GM21717 (cell line): ENCODE results near the gene TNPO1.
"Not testable (repeated sequence)": the region's sequence is repeated elsewhere in the genome, so short reads cannot be mapped to it uniquely, and the experiment has no call there.

ENCODE experiments used
- ATAC-seq: cut with Tn5 transposase; IDR thresholded peaks from one replicate; pipeline ENCODE4 v1.9.1; 2021; ENCODE audit warnings: mild to moderate bottlenecking, moderate library complexity; ENCODE audit not compliant: unreplicated experiment

The TNPO1 gene

DNA sequence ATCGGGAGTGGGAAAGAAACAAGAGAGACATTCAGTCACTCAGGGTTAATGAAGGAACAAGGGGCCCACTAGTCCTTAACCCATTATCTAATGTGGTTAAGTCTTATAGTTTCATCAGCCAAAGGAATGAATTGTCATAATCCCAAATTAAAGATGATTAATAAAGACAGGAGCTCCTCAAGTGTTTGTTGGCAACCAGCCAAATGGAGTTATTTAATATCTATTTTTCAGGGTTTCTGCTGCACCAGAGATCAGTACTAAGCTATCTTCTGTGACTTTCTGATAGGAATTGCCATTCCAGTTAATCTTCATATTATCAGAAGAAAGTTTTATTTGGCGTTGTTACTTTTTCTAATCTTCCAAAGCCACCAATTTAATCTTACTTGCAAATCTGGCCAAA is 105.4 kb downstream of the TNPO1 start:
- no peak for ATAC-seq

DNA sequence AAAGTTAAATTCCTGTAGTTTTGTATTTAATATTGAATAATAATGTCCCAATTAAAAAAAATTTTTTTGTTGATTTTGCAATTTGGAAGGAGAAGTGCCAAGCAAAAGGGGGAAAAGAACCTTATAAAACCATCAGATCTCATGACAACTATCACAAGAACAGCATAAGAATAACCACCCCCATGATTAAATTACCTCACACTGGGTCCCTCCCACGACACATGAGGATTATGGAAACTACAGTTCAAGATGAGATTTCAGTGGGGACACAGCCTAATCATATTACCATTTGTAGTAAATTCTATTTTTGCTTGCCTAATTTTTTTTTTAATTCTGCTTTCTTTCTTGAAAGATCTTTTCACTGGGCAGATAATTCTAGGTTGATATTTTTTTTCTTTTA is 106.0 kb downstream of the TNPO1 start:
- no peak for ATAC-seq

DNA sequence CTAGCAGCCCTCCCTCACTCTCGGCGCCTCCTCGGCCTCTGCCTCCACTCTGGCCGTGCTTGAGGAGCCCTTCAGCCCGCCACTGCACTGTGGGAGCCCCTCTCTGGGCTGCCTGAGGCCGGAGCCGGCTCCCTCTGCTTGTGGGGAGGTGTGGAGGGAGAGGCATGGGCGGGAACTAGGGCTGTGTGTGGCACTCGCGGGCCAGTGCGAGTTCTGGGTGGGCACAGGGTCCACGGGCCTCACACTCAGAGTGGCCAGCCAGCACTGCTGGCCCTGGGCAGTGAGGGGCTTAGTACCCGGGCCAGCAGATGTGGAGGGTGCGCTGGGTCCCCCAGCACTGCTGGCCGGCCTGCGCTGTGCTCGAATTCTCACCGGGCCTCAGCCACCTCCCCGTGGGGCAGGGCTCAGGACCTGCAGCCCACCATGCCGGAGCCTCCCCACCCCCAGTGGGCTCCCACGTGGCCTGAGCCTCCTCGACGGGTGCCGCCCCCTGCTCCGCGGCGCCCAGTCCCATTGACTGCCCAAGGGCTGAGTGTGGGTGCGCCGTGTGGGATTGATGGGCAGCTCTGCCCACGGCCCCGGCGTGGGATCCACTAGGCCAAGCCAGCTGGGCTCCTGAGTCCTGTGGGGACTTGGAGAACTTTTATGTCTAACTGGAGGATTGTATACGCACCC is 109.0 kb downstream of the TNPO1 start:
- ATAC-seq, result no peak

DNA sequence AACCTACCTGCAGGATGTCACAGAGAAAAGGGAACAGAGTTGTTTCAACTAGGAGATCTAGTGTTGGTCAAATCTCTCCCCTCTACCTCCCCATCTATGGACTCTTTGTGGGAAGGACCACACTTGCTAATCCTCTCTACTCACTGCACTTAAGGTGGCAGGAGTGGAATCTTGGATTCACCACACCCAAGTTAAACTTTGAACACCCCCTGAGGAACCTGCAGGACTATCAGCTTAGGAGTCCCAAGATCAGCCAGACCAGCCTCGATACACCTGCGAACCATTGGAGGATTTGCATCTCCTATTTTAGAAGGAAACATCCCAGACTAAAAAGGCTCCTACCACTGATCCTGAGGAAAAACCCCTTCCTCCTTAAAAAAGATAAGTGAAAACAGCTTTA is 116.2 kb downstream of the TNPO1 start:
- ATAC-seq, result not testable (repeated sequence)

DNA sequence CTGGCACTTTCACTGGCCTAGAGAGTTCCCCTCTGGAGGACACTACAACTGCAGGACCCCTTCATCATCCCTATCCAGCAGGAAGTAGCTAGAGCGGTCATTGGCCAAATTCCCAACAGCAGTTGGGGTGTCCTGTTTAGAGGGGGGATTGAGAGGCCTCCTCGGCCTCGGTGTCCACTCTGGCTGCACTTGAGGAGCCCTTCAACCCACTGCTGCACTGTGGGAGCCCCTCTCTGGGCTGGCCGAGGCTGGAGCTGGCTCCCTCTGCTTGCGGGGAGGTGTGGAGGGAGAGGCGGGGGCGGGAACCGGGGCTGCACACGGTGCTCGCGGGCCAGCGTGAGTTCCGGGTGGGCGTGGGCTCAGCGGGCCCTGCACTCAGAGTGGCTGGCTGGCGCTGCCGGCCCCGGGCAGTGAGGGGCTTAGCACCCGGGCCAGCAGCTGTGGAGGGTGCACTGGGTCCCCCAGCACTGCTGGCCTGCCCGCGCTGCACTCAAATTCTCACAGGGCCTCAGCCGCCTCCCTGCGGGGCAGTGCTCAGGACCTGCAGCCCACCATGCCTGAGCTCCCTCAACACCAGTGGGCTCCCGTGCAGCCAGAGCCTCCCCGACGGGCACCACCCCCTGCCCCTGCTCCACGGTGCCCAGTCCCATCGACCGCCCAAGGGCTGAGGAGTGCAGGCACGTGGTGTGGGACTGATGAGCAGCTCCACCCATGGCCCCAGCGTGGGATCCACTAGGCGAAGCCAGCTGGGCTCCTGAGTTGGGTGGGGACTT is 118.7 kb downstream of the TNPO1 start:
- ATAC-seq, result not testable (repeated sequence)

DNA sequence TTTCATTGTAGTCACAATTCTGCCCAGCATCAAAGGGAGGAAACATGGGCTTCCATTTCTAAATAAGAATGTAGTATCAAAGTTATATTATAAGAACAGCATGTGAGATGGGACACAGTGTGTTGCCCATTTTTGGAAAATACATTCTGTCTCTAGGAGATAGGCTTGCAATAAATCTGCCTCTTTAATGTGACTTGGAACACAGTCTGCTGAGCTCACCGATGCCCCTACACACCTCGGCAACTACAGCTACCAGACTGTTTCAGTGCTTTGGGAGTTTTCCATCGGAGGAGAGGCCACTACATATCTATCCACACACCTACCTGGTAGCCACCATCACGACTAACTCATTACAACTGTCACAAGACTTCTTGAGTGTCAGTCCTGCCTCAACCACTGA is 120.4 kb downstream of the TNPO1 start:
- no peak for ATAC-seq

DNA sequence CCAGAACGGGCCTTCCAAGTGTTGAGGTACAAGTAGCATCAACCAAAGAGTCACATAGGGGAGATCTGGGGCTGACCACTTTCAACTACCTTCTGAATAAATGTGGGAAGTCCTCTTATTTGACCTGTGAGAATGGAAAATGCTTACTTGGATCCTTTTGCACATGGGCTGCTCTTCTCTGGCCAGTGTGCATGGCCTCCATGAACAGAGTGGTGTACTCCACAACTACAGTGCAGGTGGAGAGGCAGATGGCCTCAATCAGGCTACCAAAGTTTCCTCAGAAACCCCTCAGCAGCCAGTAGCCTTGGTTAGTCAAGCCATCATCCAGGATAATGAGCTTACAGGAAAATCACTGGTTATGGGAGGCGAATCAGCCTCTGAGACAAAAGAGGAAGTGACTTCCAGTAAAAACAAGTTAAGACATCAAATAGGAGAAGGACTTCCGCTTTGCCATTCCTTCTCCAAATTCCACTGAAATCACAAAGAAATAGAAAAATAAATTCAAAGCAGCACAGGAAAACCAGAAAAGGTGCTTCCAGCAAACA is 121.1 kb downstream of the TNPO1 start:
- no peak for ATAC-seq

DNA sequence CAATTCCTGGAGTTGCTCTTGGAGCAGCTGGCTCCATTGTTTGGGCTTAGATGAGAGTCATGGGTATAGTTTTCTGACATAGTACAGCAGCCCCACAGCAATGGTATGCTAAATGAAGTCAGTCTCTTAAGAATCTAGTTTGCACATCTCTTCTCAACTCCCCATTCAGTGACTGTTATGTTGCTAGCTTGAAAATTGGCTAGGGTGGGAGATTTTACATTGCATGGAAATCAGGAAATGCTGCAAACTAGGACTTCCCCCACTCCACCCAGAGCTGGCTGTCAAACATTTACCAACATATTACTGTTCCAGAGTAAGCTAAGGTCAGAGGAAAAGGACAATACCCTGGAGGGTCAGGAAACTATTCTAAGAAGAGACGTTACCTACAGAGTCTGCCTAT is 121.7 kb downstream of the TNPO1 start:
- ATAC-seq, result no peak

DNA sequence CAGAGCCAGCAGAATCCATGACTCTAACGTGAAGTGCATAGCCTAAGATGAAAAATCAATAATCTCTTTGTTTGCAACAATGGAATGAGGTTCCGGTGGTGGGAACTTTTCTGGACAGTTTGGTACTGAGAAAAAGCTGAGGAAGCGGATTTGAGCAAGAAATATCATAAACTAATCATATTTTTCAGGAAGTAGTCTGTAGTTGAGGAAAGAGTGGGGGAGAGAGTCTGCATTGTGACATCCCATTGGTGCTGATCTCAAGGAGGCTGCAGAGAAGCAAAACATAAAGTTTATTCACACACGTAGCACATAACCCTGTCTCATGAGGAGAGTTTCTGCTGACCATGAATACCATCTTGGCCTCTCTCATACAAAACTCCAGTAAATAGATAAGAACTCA is 123.6 kb downstream of the TNPO1 start:
- no peak for ATAC-seq

DNA sequence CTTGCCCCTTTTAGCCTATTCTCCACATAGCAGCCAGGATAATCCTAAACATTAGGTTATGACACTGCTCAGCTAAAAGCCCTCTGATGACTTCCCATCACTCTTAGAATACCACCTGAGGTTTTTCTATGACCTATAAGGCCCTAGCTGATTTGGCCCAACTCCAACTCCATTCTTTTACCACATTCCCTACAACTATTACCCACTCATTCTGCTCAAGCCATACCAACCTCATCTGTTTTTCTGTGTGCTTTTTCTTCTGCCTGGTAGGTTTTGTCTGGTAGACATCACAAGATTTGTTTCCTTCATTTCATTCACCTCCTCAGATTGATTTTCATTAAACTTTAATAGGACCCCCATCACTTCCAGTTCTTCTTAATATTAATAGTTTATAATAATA is 126.8 kb downstream of the TNPO1 start:
- ATAC-seq, result no peak

DNA sequence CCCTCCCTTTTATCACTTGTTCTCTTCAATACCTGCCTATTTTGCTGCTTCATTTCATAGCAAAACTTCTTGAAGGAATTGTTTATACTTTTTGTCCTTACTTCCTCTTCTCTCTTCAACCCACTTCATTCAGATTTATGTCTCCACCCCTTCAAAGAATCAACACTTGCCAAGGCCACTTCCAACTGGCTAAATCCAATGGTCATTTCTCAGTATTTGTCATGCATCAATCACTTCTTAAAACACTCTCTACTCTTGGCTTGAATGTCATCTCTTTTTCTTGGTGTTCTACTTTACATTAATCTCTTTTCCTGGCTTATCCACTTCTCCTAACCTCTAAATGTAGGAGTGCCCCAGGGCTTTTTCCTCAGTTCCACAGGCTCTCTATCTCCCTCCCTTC is 131.0 kb downstream of the TNPO1 start:
- no peak for ATAC-seq

DNA sequence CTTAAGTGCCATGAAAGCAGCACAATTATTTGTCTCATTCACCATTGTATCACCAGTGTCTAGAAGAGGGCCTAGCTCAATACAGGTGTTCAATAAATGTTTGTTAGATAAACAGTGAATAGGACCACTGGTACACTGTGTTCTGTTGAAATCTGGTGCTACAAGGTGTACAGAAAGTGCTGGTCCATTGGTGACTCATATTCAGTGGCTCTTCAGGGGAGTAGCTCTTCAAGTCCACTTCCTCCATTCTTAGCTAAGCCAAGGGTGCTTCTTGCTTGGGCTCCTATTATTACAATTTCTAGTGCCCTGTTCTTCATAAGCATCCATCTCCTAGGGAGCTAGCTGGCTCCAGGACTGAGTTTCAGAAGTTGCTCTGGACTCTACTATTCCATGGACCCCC is 133.0 kb downstream of the TNPO1 start:
- no peak for ATAC-seq

DNA sequence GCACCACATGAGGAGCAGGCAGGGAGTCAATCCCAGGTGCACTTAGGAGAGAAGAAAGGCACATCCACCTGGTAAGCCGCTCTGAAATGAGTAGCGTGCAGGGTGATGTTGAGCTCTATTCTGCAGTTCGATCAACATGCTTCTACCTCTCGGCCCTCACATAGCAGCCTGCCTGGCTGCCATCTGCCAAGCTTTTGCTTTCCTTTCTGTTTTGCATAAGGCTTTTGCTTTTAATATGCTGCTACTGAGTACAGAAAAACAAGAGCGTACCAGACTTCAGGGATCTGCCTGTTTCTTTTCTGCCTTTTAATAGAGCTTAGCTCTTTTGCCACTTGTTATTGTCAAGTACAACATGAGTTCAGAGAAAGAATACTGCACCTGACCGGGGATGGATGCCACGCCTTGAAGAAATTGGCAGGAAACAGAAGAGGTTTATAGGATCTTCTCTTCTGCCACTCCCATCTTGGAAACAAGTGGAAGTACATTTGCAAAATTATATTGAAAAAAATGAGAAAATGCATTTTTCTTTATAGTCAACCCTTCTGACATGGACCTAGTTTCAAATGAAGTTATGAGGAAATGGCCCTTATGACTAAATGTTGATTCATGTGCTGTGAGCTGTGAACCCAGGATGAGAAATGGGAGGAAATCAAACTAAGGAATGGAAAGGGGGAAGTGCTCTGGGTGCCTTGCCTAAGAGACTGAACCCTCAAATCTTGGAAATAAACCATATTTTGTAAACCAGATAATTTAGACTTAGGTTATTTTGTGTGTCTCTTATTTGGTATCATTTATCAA is 135.4 kb downstream of the TNPO1 start:
- ATAC-seq, result no peak

DNA sequence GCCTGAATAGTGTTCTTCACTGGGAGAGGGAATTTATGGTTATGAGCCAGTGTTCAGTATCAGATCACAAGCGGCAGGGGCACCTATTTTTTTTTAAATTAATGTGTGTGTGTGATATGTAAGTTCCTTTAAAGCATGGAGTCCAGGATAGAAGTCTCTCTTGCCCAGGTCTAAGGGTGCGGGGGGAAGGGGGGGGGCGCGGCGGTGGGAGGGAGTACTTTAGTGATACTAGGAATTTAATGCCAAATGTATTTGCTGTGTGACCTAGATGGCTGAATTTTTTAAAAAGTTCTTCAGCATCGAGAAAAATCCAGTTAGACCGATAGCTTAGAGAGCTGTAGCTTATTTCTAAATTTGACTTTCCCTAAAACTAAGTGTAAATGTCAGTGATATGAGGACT is 137.9 kb downstream of the TNPO1 start:
- ATAC-seq, result no peak

DNA sequence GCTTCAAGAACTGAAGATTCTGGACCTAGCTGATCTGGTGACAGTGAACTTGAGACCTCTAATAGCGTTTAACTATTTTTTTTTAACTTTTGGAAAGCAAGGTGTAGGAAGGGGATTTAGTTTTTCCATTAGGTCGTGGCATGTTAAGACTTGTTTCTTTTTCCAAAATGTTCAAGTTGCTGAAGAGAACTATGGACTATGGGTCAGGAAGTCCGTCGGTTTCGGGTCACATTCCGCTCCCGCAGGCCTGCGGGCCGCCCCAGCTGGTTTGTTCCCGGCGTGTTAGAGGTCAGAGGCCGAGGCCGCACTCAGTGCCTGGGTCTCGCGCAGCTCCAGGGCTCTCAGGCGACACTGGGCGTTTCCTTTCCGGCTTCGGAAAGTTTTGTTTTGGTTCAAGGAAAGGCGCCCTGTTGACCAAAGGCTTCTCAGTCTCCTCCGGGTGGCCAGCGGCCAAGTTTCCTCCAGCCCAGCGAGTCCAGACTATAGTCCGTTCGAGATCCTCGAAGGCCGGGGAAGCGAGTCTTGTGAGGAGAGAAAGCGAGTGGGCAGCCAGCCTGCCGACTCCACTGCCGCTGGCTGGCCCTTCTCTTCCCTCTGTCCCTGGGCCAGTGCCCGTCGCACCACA is 138.8 kb downstream of the TNPO1 start:
- ATAC-seq, result peak; percentile 34

DNA sequence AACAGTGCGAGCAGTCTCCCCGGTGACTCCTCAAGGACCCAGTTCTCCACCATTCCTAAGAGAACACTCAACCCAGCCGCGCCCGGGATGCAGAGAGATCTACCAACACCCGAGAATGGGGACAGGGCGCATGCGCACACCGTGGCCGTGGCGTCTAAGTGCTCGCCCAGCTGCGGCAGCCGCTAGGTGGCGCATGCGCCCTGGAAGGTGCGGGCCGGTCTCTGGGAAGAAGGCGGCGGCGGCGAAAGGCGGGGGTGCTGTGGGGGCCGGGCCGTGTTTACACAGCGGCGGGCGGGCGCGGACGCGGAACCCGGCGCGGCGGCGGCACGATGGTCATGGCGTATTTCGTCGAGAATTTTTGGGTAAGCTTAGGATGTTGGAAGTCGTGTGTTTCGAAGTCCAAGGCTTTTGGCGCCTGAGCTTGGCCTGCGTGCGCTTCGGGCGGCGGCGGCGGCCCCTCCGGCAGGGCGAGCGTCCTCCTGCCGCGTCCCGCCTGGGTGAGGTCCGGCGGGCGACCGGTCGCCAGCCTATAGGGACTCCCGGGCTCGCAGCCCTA is 139.4 kb downstream of the TNPO1 start, which contains the start of gene FCHO2:
Gene FCHO2 (plus strand): TSS at position 274 of the 556 bp plus-strand sequence. CDS start 56 bp downstream, at position 330.
- ATAC-seq, result peak; percentile 86

DNA sequence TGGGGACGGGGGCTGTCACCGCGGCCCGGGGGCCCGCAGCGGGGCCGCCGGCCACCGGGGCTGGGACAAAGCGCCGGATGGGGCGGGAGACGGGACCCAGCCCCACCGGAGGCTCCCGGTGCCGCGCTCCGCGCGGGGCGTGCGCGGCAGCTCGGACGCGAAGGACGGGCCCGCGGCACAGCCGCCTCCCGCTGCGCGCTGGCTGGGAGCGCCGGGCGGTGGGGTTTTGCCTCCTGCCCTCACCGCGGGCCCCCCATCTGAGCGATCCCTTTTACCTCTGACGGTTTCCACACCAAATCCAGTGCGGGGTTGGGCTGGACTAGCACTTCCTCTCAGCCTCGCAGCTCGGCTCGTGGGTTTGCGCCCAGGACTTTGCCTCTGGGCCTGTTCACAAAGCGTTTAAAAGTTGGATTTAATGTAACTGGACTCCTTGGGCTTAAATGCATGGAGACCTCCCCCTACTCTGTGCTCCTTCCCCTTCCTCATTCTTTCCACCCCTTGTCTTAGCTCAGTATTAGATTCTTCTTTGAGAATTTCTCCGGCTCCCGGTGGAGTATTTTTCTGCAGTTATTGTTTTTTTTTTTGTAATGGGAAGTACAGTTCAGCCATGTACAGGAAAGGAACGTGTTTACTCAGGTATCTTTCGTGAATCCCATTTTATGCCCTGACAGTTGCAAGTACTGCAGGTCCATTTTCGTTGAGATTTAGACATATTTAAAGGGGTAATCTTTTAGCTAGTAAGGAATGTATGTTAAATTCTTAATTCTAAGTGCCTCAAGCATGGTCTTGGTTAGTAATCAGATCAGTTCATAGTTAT is 140.1 kb downstream of the TNPO1 start:
- ATAC-seq, result peak; percentile 35

DNA sequence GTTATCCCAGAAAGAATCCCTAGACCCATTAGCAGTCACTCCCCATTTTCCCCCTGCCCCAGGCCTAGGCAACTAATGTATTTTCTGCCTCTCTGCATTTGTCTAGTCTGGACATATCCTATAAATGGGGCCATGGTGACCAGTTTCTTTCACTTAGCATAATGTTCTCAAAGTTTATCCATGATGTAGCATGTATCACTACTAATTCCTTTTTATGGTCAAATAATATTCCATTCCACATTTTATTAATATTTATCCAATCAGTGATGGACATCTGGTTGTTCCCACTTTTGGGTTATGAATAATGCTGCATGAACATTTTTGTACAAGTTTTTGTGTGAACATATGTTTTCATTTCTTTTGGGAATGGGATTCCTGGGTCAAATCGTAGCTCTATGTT is 140.9 kb downstream of the TNPO1 start:
- no peak for ATAC-seq

DNA sequence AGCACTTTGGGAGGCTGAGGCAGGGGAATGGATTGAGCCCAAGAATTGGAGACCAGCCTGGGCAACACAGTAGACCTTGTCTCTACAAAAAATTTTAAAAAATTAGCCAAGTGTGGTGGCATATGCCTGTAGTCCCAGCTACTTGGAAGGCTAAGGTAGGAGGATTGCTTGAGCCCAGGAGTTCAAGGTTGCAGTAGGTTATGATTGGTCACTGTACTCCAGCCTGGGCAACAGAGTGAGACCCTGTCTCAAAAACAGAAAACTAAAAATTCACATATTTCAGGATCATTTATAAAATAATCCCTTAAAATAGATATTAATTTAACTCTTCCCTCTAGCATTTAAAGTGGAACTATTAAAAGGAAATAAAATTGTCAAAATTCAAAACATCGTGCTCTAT is 142.8 kb downstream of the TNPO1 start:
- ATAC-seq, result no peak
